ENCODE data around the gene PTPRG. TPM values are rescaled to one million over a fixed set of nuclear protein-coding genes. Genes with fewer than 3 reads are reported as not detected.

The PTPRG gene
- total RNA-seq, 3 donors from 2014 or later, result 0.10 to 0.19 (median 0.13) TPM

DNA sequence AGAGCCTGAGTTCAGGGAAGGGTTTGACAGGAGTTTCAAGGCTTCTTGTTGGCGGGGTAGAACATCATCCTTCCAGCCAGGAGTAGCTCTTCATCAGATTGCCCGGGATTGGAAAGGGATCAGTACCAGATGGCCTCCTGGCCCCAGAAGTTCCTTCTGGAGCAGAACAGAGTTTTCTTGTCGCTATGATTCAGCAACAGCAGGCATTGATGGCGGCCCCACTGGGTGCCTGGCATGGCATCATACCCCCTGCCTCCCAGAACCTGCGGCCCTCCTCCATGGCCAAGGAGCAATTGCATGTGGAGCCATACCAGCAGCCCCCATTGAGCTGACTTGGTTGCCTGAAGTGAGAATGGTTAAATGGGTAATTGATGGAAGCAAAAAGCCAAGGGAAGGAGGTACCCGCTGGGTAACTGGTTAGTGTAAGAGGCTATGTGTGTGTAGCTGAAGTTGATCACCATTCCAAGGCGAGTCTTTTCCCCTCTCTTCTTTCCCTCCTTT, 305.6 kb downstream of the PTPRG start:
- Mint-ChIP-seq H3K4me1 (ENCODE audit: low read depth) (no peaks in the 10 kb centered on the region), H3K36me3 (ENCODE audit: insufficient read depth) (no peaks in the 10 kb centered on the region), H3K4me3 (no peak overlapping the region), H3K27me3 (ENCODE audit: low read depth) (no peaks in the 10 kb centered on the region), H3K9me3 (no peaks in the 10 kb centered on the region)
- DNase-seq (no peak), ATAC-seq (no peak)

DNA sequence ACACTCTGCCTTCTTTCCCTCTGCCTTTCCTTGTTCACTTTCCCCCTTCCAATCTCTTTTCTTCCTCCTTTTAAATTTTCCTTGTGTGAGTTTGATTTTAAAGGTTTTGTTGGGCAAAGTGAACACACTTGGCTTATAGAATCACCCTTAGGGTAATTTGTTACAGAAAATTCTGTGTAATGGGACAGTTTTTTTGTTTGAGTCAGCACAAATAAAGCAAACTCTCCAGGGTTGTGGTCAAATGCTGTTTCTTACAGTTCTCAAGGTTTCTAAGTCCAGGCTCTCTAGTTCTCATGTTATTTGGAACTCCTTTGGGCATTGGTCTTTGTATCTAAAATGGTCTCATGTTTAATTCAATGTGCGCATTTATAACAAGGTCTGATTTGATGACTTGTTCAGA, 307.1 kb downstream of the PTPRG start:
- no peak overlapping the region for H3K4me3 Mint-ChIP-seq
- ATAC-seq (no peak), DNase-seq (no peak)
- H3K9me3 Mint-ChIP-seq, result no peaks in the 10 kb centered on the region
- no peaks in the 10 kb centered on the region for H3K4me1 Mint-ChIP-seq (ENCODE audit: low read depth)
- H3K36me3 Mint-ChIP-seq (ENCODE audit: insufficient read depth), result no peaks in the 10 kb centered on the region
- no peaks in the 10 kb centered on the region for H3K27me3 Mint-ChIP-seq (ENCODE audit: low read depth)

DNA sequence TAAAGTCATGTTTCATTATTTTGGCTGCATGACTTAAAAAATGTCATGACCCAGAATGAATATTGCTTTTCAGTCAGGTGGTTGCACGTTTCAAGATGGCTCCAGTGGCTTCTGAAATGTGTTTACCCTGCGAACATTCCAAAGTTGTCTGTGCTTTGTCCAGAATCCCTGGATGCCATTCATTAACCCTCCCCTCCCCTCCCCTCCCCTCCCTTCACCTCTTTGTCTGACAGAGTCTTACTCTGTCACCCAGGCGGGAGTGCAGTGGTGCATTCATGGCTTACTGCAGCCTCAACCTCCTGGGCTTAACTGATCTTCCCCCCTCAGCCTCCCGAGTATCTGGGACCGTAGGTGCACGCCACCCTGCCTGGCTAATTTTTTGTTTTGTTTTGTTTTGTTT, 308.0 kb downstream of the PTPRG start:
- no peak for ATAC-seq
- Mint-ChIP-seq H3K27me3 (ENCODE audit: low read depth) (no peaks in the 10 kb centered on the region), H3K9me3 (no peaks in the 10 kb centered on the region), H3K4me3 (no peak overlapping the region), H3K4me1 (ENCODE audit: low read depth) (no peaks in the 10 kb centered on the region), H3K36me3 (ENCODE audit: insufficient read depth) (no peaks in the 10 kb centered on the region)
- DNase-seq, result no peak

GRCh38 chr3:61871644-61872043, 310.3 kb downstream of the PTPRG start:
- H3K36me3 Mint-ChIP-seq (ENCODE audit: insufficient read depth), result no peaks in the 10 kb centered on the region
- H3K4me1 Mint-ChIP-seq (ENCODE audit: low read depth), result no peaks in the 10 kb centered on the region
- ATAC-seq, result no peak
- no peak for DNase-seq
- H3K4me3 Mint-ChIP-seq, result no peak overlapping the region
- H3K9me3 Mint-ChIP-seq, result no peaks in the 10 kb centered on the region
- no peaks in the 10 kb centered on the region for H3K27me3 Mint-ChIP-seq (ENCODE audit: low read depth)

GRCh38 chr3:61872077-61872706, 310.8 kb downstream of the PTPRG start:
- Mint-ChIP-seq H3K4me1 (ENCODE audit: low read depth) (no peaks in the 10 kb centered on the region), H3K36me3 (ENCODE audit: insufficient read depth) (no peaks in the 10 kb centered on the region), H3K9me3 (no peaks in the 10 kb centered on the region), H3K27me3 (ENCODE audit: low read depth) (no peaks in the 10 kb centered on the region), H3K4me3 (no peak overlapping the region)
- DNase-seq (no peak), ATAC-seq (no peak)

- H3K27me3 Mint-ChIP-seq (ENCODE audit: low read depth), result no peaks in the 10 kb centered on the region
- no peak for DNase-seq
- ATAC-seq, result no peak
- no peak overlapping the region for H3K4me3 Mint-ChIP-seq
- H3K36me3 Mint-ChIP-seq (ENCODE audit: insufficient read depth), result no peaks in the 10 kb centered on the region
- no peaks in the 10 kb centered on the region for H3K9me3 Mint-ChIP-seq
- no peaks in the 10 kb centered on the region for H3K4me1 Mint-ChIP-seq (ENCODE audit: low read depth)
Observed at GRCh38 chr3:61875046-61875844, 313.9 kb downstream of the PTPRG start.

DNA sequence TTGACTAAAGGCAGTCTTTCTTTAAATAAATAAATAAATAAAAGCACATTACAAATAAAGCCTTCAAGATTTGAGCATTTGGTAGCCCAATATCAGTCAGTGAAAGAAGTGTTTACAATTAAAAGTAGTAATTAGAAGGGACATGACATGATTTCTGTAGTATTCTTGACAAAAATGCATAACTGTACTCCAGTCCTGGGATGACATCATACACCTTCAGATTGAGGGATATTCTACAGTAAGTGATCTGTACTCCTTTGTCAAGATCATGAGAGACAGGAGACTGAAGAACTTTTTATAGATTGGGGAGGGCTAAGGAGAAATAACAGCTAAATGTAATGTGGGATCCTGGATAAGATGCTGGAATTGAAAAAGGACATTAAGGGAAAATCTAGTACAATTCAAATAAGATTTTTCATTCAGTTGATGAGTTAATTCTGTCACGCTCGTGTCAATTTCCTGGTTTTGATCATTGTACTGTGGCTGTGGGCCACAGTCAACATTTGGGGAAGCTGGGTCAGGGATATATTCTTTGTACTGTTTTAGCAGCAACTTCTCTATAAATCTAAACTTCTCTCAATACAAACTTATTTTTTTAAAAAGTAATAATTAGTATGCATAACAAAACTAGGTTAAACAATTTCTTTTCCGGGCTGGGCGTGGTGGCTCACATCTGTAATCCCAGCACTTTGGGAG, 314.8 kb downstream of the PTPRG start:
- H3K27me3 Mint-ChIP-seq (ENCODE audit: low read depth), result no peaks in the 10 kb centered on the region
- ATAC-seq (no peak), DNase-seq (no peak)
- H3K9me3 Mint-ChIP-seq, result no peaks in the 10 kb centered on the region
- H3K4me1 Mint-ChIP-seq (ENCODE audit: low read depth), result no peaks in the 10 kb centered on the region
- H3K4me3 Mint-ChIP-seq, result no peak overlapping the region
- no peaks in the 10 kb centered on the region for H3K36me3 Mint-ChIP-seq (ENCODE audit: insufficient read depth)

- H3K36me3 Mint-ChIP-seq (ENCODE audit: insufficient read depth), result no peaks in the 10 kb centered on the region
- no peak for DNase-seq
- no peaks in the 10 kb centered on the region for H3K27me3 Mint-ChIP-seq (ENCODE audit: low read depth)
- no peaks in the 10 kb centered on the region for H3K4me1 Mint-ChIP-seq (ENCODE audit: low read depth)
- H3K4me3 Mint-ChIP-seq, result no peak overlapping the region
- no peaks in the 10 kb centered on the region for H3K9me3 Mint-ChIP-seq
- no peak for ATAC-seq
Observed at GRCh38 chr3:61876797-61877196, 315.4 kb downstream of the PTPRG start.

DNA sequence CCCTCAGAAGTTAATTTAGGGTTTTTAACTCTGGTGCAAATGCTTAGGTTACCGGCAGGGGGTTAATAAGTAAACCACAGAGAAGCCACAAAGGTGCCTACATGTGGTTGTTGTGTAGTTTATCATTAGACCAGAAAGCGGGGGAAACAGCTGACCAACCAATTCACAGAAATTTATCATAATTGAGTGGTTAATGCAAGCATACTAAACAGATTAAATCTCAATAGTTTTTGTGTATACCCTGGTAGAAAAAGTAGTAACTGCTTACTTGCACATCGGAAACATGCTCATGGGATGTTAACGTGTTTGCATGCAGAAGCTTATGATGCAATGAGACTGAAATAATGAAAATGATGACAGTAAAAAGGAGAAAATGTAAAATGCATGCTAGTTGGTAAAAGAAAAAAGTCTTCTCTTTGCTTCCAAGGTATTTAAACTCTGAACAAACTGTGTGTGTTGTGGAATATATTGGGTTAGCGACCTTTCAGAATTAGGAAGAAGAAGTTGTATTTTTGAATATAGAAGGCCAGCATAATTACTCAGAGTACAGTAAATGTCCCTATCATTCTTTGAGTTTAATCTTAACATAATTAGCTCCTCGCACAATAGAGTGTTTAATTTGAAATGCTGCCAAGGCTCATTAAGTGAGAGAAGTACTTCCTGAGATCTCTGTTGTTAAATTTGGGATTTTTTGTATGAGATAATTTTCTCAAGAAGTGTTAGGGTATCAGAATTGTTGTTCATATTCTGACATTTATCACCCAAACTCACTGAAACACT, 316.2 kb downstream of the PTPRG start:
- H3K36me3 Mint-ChIP-seq (ENCODE audit: insufficient read depth), result no peaks in the 10 kb centered on the region
- ATAC-seq (no peak), DNase-seq (no peak)
- H3K4me1 Mint-ChIP-seq (ENCODE audit: low read depth), result no peaks in the 10 kb centered on the region
- H3K9me3 Mint-ChIP-seq, result no peaks in the 10 kb centered on the region
- no peaks in the 10 kb centered on the region for H3K27me3 Mint-ChIP-seq (ENCODE audit: low read depth)
- H3K4me3 Mint-ChIP-seq, result no peak overlapping the region

- Mint-ChIP-seq H3K27me3 (ENCODE audit: low read depth) (no peaks in the 10 kb centered on the region), H3K36me3 (ENCODE audit: insufficient read depth) (no peaks in the 10 kb centered on the region), H3K4me3 (no peak overlapping the region), H3K4me1 (ENCODE audit: low read depth) (no peaks in the 10 kb centered on the region), H3K9me3 (no peaks in the 10 kb centered on the region)
- DNase-seq, result no peak
- ATAC-seq, result no peak
Observed at GRCh38 chr3:61882253-61882652, 320.9 kb downstream of the PTPRG start.

DNA sequence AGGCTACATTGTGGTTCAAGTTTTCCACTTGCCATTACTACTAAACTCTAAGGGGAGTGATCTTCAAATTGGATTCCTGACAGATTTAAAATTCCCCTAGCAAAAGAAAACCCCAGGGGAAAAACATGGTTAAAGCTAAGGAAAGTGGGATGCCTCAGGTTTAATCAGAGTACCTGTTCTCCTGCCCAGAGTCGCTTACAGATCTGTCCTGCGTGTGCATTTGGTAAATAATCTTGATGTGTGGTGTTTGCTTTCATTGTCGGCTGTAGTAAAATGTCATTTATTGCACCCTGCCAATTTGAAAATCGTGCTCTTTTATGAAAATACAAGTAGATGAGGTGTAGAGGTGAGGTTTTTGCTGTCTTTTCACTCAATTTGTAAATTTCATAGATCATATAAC, 323.4 kb downstream of the PTPRG start:
- Mint-ChIP-seq H3K9me3 (no peaks in the 10 kb centered on the region), H3K4me1 (ENCODE audit: low read depth) (no peaks in the 10 kb centered on the region)
- no peak for ATAC-seq

GRCh38 chr3:61885414-61885813, 324.0 kb downstream of the PTPRG start:
- peaks cover 3% of the 10 kb centered on the region for H3K27me3 Mint-ChIP-seq (ENCODE audit: low read depth)
- H3K4me3 Mint-ChIP-seq, result no peak overlapping the region
- H3K36me3 Mint-ChIP-seq (ENCODE audit: insufficient read depth), result no peaks in the 10 kb centered on the region
- H3K9me3 Mint-ChIP-seq, result no peaks in the 10 kb centered on the region
- no peaks in the 10 kb centered on the region for H3K4me1 Mint-ChIP-seq (ENCODE audit: low read depth)
- DNase-seq (no peak), ATAC-seq (no peak)

More for the DNA sequence above, 323.4 kb downstream of the PTPRG start:
- Mint-ChIP-seq H3K4me3 (no peak overlapping the region), H3K27me3 (ENCODE audit: low read depth) (peaks cover 3% of the 10 kb centered on the region), H3K36me3 (ENCODE audit: insufficient read depth) (no peaks in the 10 kb centered on the region)
- DNase-seq, result no peak

- ATAC-seq (no peak), DNase-seq (no peak)
- H3K4me3 Mint-ChIP-seq, result no peak overlapping the region
- peaks cover 3% of the 10 kb centered on the region for H3K27me3 Mint-ChIP-seq (ENCODE audit: low read depth)
- no peaks in the 10 kb centered on the region for H3K36me3 Mint-ChIP-seq (ENCODE audit: insufficient read depth)
- no peaks in the 10 kb centered on the region for H3K9me3 Mint-ChIP-seq
- H3K4me1 Mint-ChIP-seq (ENCODE audit: low read depth), result no peaks in the 10 kb centered on the region
Observed at GRCh38 chr3:61887206-61887605, 325.8 kb downstream of the PTPRG start.

DNA sequence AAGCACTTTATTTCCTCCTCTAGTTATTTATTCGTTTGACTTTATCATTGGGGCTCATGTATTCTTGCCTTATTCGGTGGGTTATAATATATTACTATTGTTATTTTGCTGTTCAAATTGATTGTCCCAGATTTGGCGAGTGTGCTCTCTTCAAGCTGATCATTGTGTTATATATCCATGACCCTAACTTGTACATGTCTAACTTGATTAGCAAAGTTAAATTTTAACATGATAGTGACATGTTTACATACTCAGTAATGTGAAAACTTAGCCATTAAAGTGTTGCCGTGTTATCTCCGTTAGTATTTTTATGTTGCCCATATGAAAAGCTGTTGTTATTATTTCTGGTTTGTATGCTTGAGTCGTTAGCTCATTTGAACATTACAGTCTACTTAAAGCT, 327.9 kb downstream of the PTPRG start:
- H3K27me3 Mint-ChIP-seq (ENCODE audit: low read depth), result peaks cover 3% of the 10 kb centered on the region

More for the DNA sequence above, 327.9 kb downstream of the PTPRG start:
- ATAC-seq (no peak), DNase-seq (no peak)
- H3K4me1 Mint-ChIP-seq (ENCODE audit: low read depth), result no peaks in the 10 kb centered on the region
- no peak overlapping the region for H3K4me3 Mint-ChIP-seq
- H3K36me3 Mint-ChIP-seq (ENCODE audit: insufficient read depth), result no peaks in the 10 kb centered on the region
- H3K9me3 Mint-ChIP-seq, result no peaks in the 10 kb centered on the region
